HG02973 (cell line): ENCODE measurements around the gene JMJD4.

Experiments used
- ATAC-seq: cut with Tn5 transposase; IDR thresholded peaks from one replicate; pipeline ENCODE4 v1.9.1; 2021; ENCODE audit warnings: moderate library complexity; ENCODE audit not compliant: unreplicated experiment

The JMJD4 gene, protein sequence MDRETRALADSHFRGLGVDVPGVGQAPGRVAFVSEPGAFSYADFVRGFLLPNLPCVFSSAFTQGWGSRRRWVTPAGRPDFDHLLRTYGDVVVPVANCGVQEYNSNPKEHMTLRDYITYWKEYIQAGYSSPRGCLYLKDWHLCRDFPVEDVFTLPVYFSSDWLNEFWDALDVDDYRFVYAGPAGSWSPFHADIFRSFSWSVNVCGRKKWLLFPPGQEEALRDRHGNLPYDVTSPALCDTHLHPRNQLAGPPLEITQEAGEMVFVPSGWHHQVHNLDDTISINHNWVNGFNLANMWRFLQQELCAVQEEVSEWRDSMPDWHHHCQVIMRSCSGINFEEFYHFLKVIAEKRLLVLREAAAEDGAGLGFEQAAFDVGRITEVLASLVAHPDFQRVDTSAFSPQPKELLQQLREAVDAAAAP

DNA sequence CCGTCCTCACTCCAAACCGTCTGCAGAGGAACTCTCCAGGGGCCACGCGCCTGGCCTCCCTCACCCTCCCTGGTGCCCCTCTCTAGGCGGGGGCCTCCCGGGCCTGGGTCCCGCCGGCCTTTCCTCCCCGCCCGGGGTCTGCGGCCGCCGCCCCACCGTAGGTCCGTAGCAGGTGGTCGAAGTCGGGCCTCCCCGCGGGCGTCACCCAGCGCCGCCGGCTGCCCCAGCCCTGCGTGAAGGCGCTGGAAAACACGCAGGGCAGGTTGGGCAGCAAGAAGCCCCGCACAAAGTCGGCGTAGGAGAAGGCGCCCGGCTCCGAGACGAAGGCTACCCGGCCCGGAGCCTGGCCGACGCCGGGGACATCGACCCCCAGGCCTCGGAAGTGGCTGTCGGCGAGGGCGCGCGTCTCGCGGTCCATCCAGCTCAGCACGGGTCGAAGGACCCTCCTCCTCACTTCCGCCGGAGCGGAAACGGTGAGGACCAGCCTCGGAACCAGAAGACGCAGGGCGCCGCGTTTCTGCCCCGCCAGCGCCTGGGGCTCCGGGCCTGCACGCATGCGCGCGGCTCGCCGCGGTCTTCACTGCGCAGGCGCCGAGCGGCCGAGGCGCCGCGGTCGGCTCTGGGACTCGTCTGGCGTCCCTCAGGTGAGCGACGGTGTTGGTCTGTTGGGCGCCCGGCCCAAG lies at the start of gene JMJD4, which contains the start of gene SNAP47:
Gene JMJD4, minus strand, starts transcription at position 447 of the 683 bp plus-strand sequence. Its CDS starts 29 bp downstream, at position 418.
Gene SNAP47, plus strand, starts transcription at position 580 of the 683 bp plus-strand sequence. CDS start 12,302 bp downstream, outside the sequence.
- ATAC-seq: peak; percentile 93

GRCh38 chr1:227782226-227782625 lies 47.1 kb upstream of the JMJD4 start:
- no peak for ATAC-seq

DNA sequence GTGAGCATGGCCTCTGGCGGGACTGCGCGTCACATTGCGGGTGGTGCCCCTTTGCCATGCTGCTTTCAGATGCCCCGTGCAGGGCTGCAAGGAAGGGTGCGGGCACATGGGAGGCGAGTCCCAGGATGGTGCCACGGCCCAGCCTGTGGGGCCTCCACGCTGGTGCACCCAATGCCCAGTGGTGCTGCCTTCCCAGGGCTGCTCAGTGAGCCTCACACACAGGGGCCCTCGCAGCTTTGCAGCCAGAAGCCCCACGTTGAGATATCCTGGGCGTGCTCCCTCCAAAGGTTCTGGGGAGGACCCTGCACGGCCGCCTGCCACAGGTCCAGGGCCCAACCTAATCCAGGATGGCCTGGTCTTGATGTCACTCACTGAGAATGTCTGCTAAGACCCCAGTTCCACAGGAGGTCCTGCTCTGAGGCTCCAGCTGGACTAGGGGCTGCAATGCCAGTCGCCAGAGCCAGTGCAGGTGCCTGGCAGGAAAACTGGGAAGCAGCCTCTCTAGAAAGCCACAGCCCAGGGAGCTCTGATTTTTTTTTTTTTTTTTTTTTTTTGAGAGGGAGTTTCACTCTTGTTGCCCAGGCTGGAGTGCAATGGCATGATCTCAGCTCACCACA lies 46.3 kb upstream of the JMJD4 start:
- ATAC-seq: no peak

DNA sequence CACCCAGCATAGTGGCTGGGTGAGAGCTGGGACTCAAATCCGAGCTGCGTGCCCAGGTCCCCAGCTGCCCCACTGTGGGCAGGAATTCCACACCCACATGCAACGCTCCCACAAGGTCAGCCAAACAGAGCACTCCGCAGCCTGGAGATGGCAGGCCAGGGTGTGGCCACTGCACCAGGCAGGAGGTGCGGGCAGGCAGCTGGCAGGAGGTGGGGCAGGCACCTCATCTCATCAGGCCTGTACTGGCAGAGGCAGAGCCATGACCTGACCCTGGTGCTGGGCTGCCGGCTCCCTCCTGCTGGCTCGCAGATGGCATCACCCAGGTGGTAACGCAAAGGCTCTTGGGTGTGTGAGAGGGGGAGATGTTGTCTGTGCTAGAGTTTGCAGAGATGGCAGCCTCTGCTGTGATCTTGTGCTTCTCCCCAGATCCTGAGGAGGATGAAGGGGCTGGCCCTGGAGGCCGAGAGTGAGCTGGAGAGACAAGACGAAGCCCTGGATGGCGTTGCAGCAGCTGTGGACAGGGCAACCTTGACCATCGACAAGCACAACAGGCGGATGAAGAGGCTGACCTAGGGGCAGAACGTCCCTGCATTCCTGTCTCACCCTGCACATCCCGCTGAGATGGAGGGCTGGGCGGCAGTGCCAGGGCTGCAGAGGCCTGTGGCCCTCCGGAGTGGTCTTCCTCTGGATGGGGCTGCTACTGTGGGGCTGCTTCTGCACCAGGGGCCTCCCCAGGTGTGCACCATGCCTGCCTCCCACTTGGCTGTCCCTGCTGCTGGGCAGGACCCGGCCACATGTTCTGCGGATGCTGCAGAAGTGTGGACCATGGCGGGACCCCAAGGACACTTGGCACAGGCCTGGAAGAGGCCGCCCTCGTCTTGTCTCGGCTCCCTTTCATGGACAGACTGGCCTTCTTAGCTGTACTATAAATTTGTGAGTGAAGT lies 45.3 kb upstream of the JMJD4 start:
- ATAC-seq: no peak

GRCh38 chr1:227779685-227780084 lies 44.6 kb upstream of the JMJD4 start:
- no peak for ATAC-seq

DNA sequence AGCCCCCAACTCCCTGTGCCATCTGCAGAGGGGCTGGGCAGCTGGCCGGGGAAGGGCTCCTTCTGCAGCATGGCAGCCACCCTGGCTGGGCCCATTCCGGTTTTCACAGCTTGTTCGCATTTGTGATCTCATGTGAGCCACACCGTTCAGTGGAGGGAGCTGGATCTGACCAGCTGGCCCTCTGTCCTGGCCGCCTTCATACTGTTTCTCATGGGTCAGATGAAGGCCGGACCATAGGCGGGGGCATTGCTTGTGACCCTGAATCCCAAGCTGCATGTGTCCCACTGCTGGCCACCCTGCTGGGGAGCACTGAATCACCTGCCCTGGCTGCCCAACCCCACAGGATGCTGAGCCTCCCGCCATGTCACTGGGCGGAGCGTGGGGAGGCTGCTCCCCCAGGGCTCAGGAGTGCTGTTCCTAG lies 43.9 kb upstream of the JMJD4 start:
- ATAC-seq: no peak

DNA sequence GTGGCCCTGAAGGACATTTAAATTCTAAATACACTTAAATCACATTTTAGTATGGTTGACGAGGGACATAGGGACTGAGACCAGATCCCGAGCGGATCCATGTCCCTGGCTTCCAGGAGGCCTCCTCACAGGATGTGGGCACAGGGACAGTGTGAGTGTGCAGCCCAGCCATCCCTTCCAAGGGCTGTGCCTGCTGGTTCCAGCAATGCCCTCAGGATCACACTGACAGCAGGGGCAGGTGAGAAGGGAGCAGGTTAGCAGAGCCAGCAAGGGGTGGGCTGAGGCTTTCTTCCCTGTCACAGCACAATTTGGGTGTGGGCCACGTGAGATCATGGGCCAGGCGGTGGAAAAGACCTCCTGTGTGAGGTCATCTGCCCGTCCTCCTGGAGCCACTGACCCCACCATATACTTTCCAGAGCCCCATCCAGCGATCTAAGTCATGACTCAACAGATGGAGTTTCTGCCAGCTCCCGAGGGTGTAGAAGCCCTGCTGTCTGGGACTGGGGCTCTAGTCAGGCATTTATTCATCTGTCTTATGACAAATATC lies 43.4 kb upstream of the JMJD4 start:
- no peak for ATAC-seq

DNA sequence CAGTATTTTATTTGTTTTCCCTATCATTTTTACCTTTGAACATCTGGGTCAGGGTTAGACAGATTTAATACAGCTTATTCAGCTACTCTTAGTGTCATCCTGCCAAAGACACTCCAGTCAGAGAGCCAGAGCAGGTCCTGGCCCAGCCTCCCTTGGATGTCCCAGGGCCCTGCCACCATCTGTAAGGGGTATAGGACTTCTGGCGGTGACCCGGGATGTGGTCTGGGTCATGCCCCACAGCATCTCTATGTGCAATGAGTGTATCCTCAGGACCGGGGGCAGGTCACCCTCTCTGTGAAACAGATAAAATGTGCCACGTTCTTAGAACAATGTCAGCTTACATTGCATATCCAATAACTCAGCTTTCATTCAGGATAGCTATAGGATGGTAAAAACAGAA lies 42.5 kb upstream of the JMJD4 start:
- ATAC-seq: no peak

DNA sequence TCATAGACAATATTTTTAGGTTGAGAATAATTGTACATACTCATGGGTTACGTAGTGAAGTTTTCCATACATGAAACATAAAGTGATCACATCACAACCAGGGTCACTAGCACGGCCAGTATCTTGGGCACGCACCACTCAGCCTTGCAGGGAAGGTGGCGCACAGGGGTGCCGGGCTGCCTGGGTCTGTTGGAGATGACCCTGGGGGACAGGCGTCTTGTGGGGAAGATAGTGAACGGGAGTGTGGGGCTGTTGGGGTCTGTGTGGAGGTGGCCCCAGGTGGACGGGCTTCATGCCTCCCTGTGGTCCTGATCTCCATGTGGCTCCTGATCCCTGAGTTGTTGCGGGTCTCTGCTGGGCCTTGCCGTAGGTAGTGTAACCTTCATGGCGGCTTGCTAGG lies 42.1 kb upstream of the JMJD4 start:
- ATAC-seq: no peak

DNA sequence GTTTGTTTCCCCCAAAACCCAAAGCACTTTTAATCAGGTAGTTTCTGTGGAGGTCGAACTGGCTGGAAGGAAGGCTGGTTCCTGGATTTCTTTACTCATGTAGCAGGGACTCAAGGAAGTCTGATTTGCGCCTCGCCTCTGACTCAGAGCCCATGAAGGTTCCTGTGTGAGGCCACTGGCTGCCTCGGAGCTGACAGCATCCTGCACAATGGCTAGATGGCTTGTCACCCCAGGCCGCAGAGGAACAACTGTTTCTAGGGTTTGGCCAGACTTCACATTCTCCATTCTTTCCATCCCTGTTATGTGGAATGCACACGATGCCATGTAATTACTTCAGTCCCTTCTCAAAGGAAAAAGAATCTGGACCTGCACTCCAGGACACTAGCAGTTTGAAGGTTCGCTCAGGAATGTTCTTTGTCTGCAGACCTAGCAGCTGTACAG lies 41.2 kb upstream of the JMJD4 start:
- no peak for ATAC-seq

DNA sequence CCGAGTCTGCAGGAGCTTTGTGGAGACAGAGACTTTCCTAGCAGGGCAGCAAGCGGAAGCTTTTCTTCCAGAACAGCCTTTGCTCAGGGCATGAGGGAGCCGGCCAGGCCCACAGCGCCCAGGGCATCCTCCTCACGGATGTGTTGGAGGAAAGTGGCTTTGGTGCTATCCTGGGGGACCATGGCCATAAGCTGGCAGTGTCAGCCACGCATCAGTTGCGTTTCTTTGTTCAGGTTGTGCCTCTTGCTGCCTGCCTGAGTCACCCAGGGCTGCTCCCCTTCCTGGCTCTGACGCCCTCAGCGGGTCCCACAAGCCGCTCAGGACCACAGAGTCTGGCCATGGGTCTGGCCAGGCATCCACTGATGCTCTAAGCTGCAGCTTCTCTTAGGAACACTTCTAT lies 40.7 kb upstream of the JMJD4 start:
- no peak for ATAC-seq

DNA sequence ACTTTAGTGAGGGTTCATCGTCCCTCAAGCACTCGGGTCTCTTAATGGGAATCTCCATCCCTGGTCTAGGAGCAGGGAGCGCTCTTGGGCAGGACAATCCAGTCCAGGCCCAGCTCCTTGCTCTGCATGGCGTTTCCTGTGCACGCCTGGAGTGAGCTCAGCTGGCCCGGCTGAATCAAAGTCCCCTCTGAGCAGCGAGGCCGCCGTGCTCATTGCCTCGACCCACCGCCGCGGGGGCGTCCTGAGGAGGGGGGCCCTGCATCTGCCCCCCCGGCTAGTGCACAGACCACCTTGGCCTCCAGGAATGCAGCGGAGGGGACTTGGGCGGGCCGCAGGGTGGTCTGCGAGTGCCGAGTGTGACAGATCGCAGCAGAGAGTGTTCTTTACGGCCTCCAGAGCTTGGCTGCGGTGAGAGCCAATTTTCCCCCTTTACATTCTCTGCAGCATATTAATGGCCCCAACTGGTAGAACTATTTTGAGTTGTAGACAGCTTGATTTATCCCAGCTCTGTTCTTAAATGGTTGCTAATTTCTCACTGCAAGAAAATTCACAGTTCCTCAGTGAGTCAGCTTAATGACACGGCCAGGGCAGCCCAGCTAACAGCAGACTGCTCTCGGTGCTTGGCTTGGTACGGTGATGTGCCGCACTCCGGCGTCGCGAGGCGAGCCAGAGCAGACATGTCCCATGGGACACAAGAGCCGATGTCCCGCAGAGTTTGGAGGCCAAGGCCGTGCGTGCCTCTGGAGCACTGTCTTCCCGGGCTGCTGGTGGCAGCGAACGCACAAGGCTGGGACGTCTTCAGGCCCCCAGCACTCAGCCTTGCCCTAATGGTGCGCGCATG lies 39.9 kb upstream of the JMJD4 start:
- no peak for ATAC-seq

DNA sequence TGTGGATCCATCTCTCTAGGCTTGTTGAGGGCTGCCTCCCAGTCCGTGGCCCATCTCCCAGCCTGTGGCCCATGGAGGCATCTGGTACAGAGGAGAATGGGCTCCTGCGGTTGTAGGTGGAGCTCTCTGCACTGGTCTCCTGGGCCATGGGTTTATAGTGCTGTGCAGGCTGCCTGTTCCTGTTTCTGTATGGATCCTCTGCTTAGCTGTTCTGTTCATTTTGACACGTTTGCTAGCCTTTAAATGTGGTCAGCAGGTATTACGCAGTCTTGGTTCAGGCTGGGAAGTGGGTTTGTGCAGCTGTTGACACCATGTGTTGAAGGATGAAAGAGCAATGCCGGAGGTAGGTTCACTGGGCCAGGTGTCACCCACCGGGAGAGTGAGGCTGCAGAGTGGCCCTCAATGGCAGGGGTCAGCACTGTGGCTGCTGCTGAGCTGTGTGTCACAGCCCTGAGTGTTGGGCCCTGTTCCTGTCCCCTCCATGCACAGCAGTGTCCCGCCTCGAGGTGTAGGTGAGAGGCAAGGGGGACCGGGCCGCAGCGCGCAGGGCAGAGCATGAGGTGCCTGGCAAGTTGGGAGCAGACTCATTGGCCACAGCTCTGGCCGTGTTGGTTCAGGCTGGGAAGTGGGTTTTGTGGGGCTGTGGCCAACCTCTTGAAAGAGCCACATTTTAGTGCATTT lies 39.1 kb upstream of the JMJD4 start:
- ATAC-seq: no peak

- no peak for ATAC-seq
Measured at GRCh38 chr1:227773558-227773957, 38.5 kb upstream of the JMJD4 start.

- no peak for ATAC-seq
Measured at GRCh38 chr1:227771771-227772170, 36.7 kb upstream of the JMJD4 start.

DNA sequence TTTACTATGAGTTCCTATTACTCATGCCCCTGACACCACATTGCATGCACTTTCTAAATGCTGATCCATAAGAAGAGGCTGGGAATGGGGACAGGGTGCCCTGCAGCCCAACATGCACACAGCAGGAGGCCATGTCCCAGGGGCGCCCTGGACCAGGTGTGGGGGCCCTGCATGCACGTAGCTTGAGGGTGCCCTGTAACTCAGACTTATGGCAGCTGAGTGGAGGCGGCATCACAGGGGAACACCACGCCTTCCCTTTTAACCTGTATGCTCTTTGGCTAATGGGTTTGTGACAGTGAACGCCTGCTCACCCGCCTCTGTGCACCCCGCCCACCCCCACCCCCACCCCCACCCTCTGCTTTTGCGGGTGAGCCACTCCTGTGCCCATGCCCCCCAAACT lies 36.2 kb upstream of the JMJD4 start:
- no peak for ATAC-seq

- ATAC-seq: no peak
Measured at GRCh38 chr1:227770812-227771211, 35.7 kb upstream of the JMJD4 start.

DNA sequence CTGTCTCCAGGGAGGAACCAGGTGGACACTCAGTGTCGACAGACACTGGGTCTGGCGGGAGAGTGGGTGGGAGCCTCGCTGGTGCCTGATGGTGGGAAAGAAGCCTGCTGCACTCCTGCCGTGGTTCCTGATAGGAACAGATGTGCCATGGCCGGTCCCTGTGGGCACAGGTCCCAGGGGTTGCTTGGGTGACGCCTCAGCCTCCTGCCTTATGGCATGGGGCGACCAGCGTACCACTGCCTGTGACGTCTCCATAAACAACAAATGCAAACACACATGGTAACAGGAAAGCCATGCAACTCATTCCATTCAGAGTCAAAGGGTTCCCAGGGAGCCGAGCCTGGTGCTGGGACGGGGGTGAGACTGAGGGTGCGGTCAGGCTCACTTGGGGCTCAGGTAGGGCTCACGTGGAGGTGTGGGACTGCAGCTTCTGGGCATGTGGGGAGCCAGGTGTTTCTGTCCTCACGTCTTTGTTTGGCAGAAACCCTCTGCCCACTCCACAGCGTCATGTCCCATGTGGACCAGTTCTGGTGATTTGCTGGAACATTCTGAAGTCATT lies 34.9 kb upstream of the JMJD4 start:
- no peak for ATAC-seq
